ENCODE results near the gene NCOA1.

The NCOA1 gene

DNA sequence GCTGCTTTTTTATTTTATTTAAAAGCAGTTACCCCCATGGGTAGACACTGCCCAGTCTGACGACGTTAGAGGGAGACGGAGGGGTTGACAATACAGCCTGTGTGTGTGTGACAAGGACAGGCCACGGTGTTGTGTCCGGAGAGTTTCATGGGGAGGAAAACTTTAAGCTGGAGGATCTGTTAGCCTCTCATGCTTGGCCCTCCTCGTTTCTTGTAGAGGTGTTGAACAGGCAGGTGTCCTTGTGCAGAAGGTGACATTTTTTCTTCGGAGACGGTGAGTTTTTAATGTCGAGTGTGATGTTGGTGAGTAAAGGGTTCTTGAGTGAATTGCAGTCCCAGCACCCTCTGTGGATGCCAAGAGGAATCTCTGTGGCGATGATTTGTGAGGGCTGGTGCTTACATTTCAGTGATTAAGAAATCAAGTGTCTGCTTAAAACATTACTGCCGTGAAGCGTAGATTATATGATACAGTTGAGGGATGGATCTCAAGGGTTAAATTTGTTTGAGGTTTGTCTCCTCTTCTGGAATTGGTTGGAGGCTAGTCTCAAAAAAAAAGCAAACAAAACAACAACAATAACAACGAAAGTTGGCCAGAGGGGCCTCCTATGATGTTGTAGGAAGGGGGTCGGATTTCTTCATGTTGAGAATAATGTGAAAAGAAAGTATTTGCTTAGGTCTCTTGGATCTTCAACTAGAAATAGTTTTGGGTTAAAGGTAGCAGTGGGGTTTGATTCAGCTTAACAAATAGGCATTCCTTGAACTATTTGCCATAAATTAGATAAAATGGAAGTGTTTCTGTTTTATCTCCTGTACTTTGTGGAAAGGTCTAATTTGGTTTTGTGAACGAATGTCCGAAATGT is 1.6 kb downstream of the NCOA1 start:
- H3K4me2 ChIP-seq (ENCODE audit: low read length), result peak overlapping the region; percentile 73
- peaks cover 4% of the 10 kb centered on the region; the same call in 1 of the 2 replicates for H3K27me3 ChIP-seq (ENCODE audit: control insufficient read depth, low read length)
- H3K36me3 ChIP-seq (ENCODE audit: control insufficient read depth, low read length), result no peaks in the 10 kb centered on the region
- no peaks in the 10 kb centered on the region for H3K9me2 ChIP-seq (replicated peaks; ENCODE audit: control insufficient read depth, low read length)
- peaks cover 23% of the 10 kb centered on the region for H3F3A ChIP-seq (ENCODE audit: control insufficient read depth, insufficient read depth)
- H3K4me1 ChIP-seq (ENCODE audit: control insufficient read depth, low read length), result peaks cover 32% of the 10 kb centered on the region
- H4K20me1 ChIP-seq (ENCODE audit: control insufficient read depth, insufficient read depth, low read depth, low read length), result no peaks in the 10 kb centered on the region
- peak overlapping the region; percentile 74 for H3K4me3 ChIP-seq (ENCODE audit: low read length)
- TF ChIP-seq, protein P1, sequence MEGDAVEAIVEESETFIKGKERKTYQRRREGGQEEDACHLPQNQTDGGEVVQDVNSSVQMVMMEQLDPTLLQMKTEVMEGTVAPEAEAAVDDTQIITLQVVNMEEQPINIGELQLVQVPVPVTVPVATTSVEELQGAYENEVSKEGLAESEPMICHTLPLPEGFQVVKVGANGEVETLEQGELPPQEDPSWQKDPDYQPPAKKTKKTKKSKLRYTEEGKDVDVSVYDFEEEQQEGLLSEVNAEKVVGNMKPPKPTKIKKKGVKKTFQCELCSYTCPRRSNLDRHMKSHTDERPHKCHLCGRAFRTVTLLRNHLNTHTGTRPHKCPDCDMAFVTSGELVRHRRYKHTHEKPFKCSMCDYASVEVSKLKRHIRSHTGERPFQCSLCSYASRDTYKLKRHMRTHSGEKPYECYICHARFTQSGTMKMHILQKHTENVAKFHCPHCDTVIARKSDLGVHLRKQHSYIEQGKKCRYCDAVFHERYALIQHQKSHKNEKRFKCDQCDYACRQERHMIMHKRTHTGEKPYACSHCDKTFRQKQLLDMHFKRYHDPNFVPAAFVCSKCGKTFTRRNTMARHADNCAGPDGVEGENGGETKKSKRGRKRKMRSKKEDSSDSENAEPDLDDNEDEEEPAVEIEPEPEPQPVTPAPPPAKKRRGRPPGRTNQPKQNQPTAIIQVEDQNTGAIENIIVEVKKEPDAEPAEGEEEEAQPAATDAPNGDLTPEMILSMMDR (IDR thresholded peaks at IDR 0.05; ENCODE audit: low read depth, low read length, poor library complexity, severe bottlenecking), result no peak
- no peak for TF ChIP-seq EZH2phosphoT487 (IDR thresholded peaks at IDR 0.05; ENCODE audit: borderline replicate concordance, low read length)
- peaks cover 14% of the 10 kb centered on the region for H3K79me2 ChIP-seq (ENCODE audit: control insufficient read depth, low read length)
- no peaks in the 10 kb centered on the region for H3K9me3 ChIP-seq (ENCODE audit: control insufficient read depth, insufficient read depth, low read length)
- H3K27ac ChIP-seq (ENCODE audit: low read depth, low read length), result no peak overlapping the region

DNA sequence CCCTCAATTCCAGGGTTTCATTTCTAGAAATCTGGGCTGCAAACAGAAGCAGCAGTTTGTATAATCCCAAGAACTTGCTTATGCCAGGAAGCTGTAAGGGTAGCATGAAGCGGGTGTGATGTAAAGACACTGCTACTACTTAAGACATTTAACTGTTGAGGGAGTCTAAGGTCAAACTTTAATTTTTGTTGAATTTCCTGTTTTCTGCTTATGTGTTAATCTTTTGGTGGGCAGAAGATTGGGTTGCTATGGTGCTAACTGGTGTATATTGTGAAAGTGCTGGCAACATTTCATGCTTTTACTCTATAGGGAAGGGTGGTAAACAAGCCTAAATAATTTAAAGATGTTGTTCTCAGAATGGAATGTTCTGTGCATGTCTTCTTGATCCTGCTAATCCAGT is 2.7 kb downstream of the NCOA1 start:
- TF ChIP-seq, protein P1 (IDR thresholded peaks at IDR 0.05; ENCODE audit: low read depth, low read length, poor library complexity, severe bottlenecking), result no peak
- TF ChIP-seq EZH2phosphoT487 (IDR thresholded peaks at IDR 0.05; ENCODE audit: borderline replicate concordance, low read length), result no peak
- peaks cover 20% of the 10 kb centered on the region for H3K79me2 ChIP-seq (ENCODE audit: control insufficient read depth, low read length)
- H3K4me2 ChIP-seq (ENCODE audit: low read length), result peak overlapping the region; percentile 73
- no peaks in the 10 kb centered on the region for H3K9me2 ChIP-seq (replicated peaks; ENCODE audit: control insufficient read depth, low read length)
- H4K20me1 ChIP-seq (ENCODE audit: control insufficient read depth, insufficient read depth, low read depth, low read length), result no peaks in the 10 kb centered on the region
- H3K4me1 ChIP-seq (ENCODE audit: control insufficient read depth, low read length), result peaks cover 32% of the 10 kb centered on the region
- no peaks in the 10 kb centered on the region for H3K9me3 ChIP-seq (ENCODE audit: control insufficient read depth, insufficient read depth, low read length)
- peaks cover 4% of the 10 kb centered on the region; the same call in 1 of the 2 replicates for H3K27me3 ChIP-seq (ENCODE audit: control insufficient read depth, low read length)
- H3F3A ChIP-seq (ENCODE audit: control insufficient read depth, insufficient read depth), result peaks cover 23% of the 10 kb centered on the region
- H3K4me3 ChIP-seq (ENCODE audit: low read length), result peak overlapping the region; percentile 74; the same call in 1 of the 2 replicates
- no peaks in the 10 kb centered on the region for H3K36me3 ChIP-seq (ENCODE audit: control insufficient read depth, low read length)
- no peak overlapping the region for H3K27ac ChIP-seq (ENCODE audit: low read depth, low read length)

DNA sequence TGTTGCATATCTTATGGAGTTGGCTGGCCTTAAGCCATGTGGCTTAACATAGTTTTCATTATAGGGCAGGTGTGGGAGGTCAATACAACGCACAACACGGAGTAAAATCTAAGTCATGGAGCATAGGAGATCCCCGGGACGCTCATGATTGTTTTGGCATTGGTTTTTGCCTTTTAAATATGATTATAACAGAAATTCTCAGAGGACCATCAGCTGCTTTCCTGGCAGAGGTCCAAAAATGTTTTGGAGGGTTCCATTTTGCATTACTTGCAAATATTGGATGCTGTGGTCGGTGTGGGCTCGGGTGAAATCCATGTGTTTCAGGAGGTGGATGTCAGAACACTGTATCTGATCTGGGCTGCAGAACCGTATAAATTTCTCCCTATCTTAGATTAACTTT is 3.4 kb downstream of the NCOA1 start:
- H3K79me2 ChIP-seq (ENCODE audit: control insufficient read depth, low read length), result peaks cover 20% of the 10 kb centered on the region
- H3K27ac ChIP-seq (ENCODE audit: low read depth, low read length), result no peak overlapping the region
- H3K27me3 ChIP-seq (ENCODE audit: control insufficient read depth, low read length), result peaks cover 4% of the 10 kb centered on the region; the same call in 1 of the 2 replicates
- H3K4me1 ChIP-seq (ENCODE audit: control insufficient read depth, low read length), result peaks cover 30% of the 10 kb centered on the region
- peaks cover 23% of the 10 kb centered on the region for H3F3A ChIP-seq (ENCODE audit: control insufficient read depth, insufficient read depth)
- TF ChIP-seq, protein P1 (IDR thresholded peaks at IDR 0.05; ENCODE audit: low read depth, low read length, poor library complexity, severe bottlenecking), result no peak
- no peak for TF ChIP-seq EZH2phosphoT487 (IDR thresholded peaks at IDR 0.05; ENCODE audit: borderline replicate concordance, low read length)
- H3K36me3 ChIP-seq (ENCODE audit: control insufficient read depth, low read length), result no peaks in the 10 kb centered on the region
- no peaks in the 10 kb centered on the region for H3K9me3 ChIP-seq (ENCODE audit: control insufficient read depth, insufficient read depth, low read length)
- H3K4me2 ChIP-seq (ENCODE audit: low read length), result no peak overlapping the region
- no peaks in the 10 kb centered on the region for H3K9me2 ChIP-seq (replicated peaks; ENCODE audit: control insufficient read depth, low read length)
- H3K4me3 ChIP-seq (ENCODE audit: low read length), result no peak overlapping the region
- no peaks in the 10 kb centered on the region for H4K20me1 ChIP-seq (ENCODE audit: control insufficient read depth, insufficient read depth, low read depth, low read length)
